HepG2 (cell line): ENCODE measurements around the gene CBLN3. TPM values are rescaled to one million over a fixed set of nuclear protein-coding genes. Genes with fewer than 3 reads are reported as not detected.

Source experiments
- ATAC-seq: fragments of 200-7000 bp; cut with Tn5 transposase; 3 replicates; pipeline ENCODE4 v1.9.1; 2020; ENCODE audit warnings: mild to moderate bottlenecking, moderate library complexity
- BruUV-seq: library from RNA; stranded (reverse); fragments of 400-500 nt; replicated peaks from 2 replicates; lab custom pipeline; 2021; lab: Mats Ljungman, UMichigan
- CTCF ChIA-PET: fragments of 300-600 bp; formaldehyde crosslinking; extraction: SDS; loops from one replicate; lab custom pipeline; 2021; ENCODE audit warnings: low total read pairs, inconsistent platforms, low intra/inter-chr PET ratio; lab: Yijun Ruan, JAX
- POLR2A ChIA-PET: fragments of 350-600 bp; sonication (Branson Sonifier 250); formaldehyde crosslinking; loops from one replicate; lab custom pipeline; 2020; ENCODE audit warnings: antibody characterized with exemption, inconsistent platforms; lab: Yijun Ruan, JAX
- DNase-seq: peaks from one replicate; pipeline ENCODE4 v3.0.0-alpha.2; 2015; ENCODE audit warnings: low spot score
- FAIRE-seq: peaks from 3 replicates; lab custom pipeline; 2011; peaks lifted over from hg19 to GRCh38; lab: Jason Lieb, UNC
- H2AFZ ChIP-seq: one replicate; pipeline ENCODE4 v1.6.1; 2011; ENCODE audit warnings: low read length, inconsistent platforms
- H3K27ac ChIP-seq: fragments of 300-600 bp; 3 replicates; pipeline ENCODE4 v1.8.0; 2011; ENCODE audit warnings: mixed run types, mild to moderate bottlenecking, mixed read lengths, low read length, inconsistent platforms; ENCODE audit not compliant: insufficient read depth; ENCODE audit errors: extremely low read length
- H3K27me3 ChIP-seq, 2 experiments: fragments of 200-600 bp in 1 of 2; 2 replicates in 1 of 2; 3 replicates in 1 of 2; pipeline versions ENCODE4 v1.6.0 to v1.8.0; 2011; ENCODE audit warnings: low read length in 2 of 2, mild to moderate bottlenecking in 2 of 2, moderate library complexity in 2 of 2, inconsistent platforms in 1 of 2; ENCODE audit not compliant: insufficient read depth in 2 of 2, control insufficient read depth in 1 of 2
- H3K36me3 ChIP-seq, 2 experiments: fragments of 200-600 bp in 1 of 2; replicated peaks in 1 of 2; 2 replicates in 1 of 2; 3 replicates in 1 of 2; pipeline versions ENCODE4 v1.5.1 to v1.8.0; 2011; ENCODE audit warnings: low read length in 2 of 2, inconsistent platforms in 1 of 2; ENCODE audit not compliant: insufficient read depth in 2 of 2, control insufficient read depth in 1 of 2
- H3K4me1 ChIP-seq: 2 replicates; pipeline ENCODE4 v1.5.1; 2012; ENCODE audit warnings: low read length, inconsistent platforms; ENCODE audit not compliant: insufficient read depth
- H3K4me2 ChIP-seq: 2 replicates; pipeline ENCODE4 v1.6.0; 2011; ENCODE audit warnings: low read depth, low read length, inconsistent platforms
- H3K4me3 ChIP-seq, 3 experiments: fragments of 200-600 bp in 1 of 3; sonication (generic), shearing (Covaris generic) in 1 of 3; replicated peaks in 1 of 3; 2 replicates each; pipeline ENCODE4 v1.5.1; 2011 to 2016; ENCODE audit warnings: low read length in 3 of 3, inconsistent platforms in 2 of 3, low read depth in 2 of 3, mild to moderate bottlenecking in 2 of 3, control low read depth in 1 of 3, mixed read lengths in 1 of 3; ENCODE audit not compliant: insufficient read depth in 1 of 3
- H3K79me2 ChIP-seq: one replicate; pipeline ENCODE4 v1.6.1; 2011; ENCODE audit warnings: low read length, inconsistent platforms; ENCODE audit not compliant: insufficient read depth
- H3K9ac ChIP-seq: 2 replicates; pipeline ENCODE4 v1.6.0; 2011; ENCODE audit warnings: mild to moderate bottlenecking, low read depth, low read length, inconsistent platforms; ENCODE audit not compliant: insufficient read depth
- H3K9me3 ChIP-seq: 2 replicates; pipeline ENCODE4 v1.5.1; 2012; ENCODE audit warnings: mild to moderate bottlenecking, low read length
- H4K20me1 ChIP-seq: 2 replicates; pipeline ENCODE4 v1.6.0; 2011; ENCODE audit warnings: inconsistent platforms, mild to moderate bottlenecking, low read length, moderate library complexity; ENCODE audit not compliant: insufficient read depth
- ATAD3A ChIP-seq: sonication (generic); formaldehyde crosslinking; IDR thresholded peaks from 2 replicates; pipeline ENCODE4 v1.4.0; 2020; ENCODE audit warnings: missing genetic modification reagents
- FOSL2 ChIP-seq: sonication (generic); formaldehyde crosslinking; IDR thresholded peaks from 2 replicates; pipeline ENCODE4 v1.4.0; 2020; ENCODE audit warnings: missing genetic modification reagents
- ISX ChIP-seq: sonication (generic); formaldehyde crosslinking; conservative IDR thresholded peaks from 2 replicates; pipeline ENCODE4 v1.5.0; 2020; ENCODE audit warnings: missing genetic modification reagents
- MAFF ChIP-seq: IDR thresholded peaks from 2 replicates; pipeline ENCODE4 v1.6.1; 2011; ENCODE audit warnings: low read depth, low read length, improper control_type of control experiment
- MAFK ChIP-seq, 2 experiments: IDR thresholded peaks in 1 of 2; conservative IDR thresholded peaks in 1 of 2; 2 replicates each; pipeline ENCODE4 v1.6.1; 2011; ENCODE audit warnings: improper control_type of control experiment in 2 of 2, low read length in 2 of 2
- MYNN ChIP-seq: sonication (generic); formaldehyde crosslinking; IDR thresholded peaks from 2 replicates; pipeline ENCODE4 v1.4.0; 2020; ENCODE audit warnings: mild to moderate bottlenecking, low read depth, missing genetic modification reagents
- ZSCAN22 ChIP-seq: sonication (generic); formaldehyde crosslinking; IDR thresholded peaks from 2 replicates; pipeline ENCODE4 v1.4.0; 2020; ENCODE audit warnings: mild to moderate bottlenecking, missing genetic modification reagents
- WGBS: methylation state at CpG from one replicate; pipeline ENCODE4 v1.1.6; 2017; ENCODE audit warnings: low lambda C conversion rate; 5-methylcytosine and 5-hydroxymethylcytosine counted together
- in situ Hi-C: cut with HindIII; loops from 2 replicates; pipeline ENCODE4 v1.10.0; 2017; ENCODE audit warnings: low pct_unique_long_range_greater_than_20kb; ENCODE audit not compliant: extremely low pct_ligation_motif_present
- intact Hi-C: fragments of 100-400 bp; cut with micrococcal nuclease; formaldehyde crosslinking; loops from one replicate; pipeline ENCODE4 v1.10.0; 2022; ENCODE audit not compliant: unreplicated experiment
- polyA plus RNA-seq, 8 experiments: library from polyadenylated mRNA; depleted of rRNA in 3 of 8; stranded (reverse) in 7 of 8; unstranded in 1 of 8; fragments of >200 nt; fragmentation: Illumina TruSeq in 4 of 8; extraction: Trizol in 4 of 8; gene quantifications; 2 replicates each; pipeline versions ENCODE4 v1.2.1 to v1.2.3, GENCODE V29; 2011 to 2016; ENCODE audit warnings: low read depth in 4 of 8, missing spikeins in 1 of 8, mixed read lengths in 1 of 8; ENCODE audit not compliant: insufficient read depth in 1 of 8
- total RNA-seq, 5 experiments: library from RNA; depleted of rRNA; stranded (reverse); fragments of >200 nt; fragmentation: Illumina TruSeq; extraction: Trizol; gene quantifications; 2 replicates each; pipeline ENCODE4 v1.2.3, GENCODE V29; 2016; ENCODE audit warnings: low read depth in 1 of 5

CBLN3 gene
- total and polyA plus RNA-seq, 2 of the 13 experiments (the other 11 are each of a cell fraction or from before 2014, with no cell fraction given): 0.66 to 0.98 TPM

DNA sequence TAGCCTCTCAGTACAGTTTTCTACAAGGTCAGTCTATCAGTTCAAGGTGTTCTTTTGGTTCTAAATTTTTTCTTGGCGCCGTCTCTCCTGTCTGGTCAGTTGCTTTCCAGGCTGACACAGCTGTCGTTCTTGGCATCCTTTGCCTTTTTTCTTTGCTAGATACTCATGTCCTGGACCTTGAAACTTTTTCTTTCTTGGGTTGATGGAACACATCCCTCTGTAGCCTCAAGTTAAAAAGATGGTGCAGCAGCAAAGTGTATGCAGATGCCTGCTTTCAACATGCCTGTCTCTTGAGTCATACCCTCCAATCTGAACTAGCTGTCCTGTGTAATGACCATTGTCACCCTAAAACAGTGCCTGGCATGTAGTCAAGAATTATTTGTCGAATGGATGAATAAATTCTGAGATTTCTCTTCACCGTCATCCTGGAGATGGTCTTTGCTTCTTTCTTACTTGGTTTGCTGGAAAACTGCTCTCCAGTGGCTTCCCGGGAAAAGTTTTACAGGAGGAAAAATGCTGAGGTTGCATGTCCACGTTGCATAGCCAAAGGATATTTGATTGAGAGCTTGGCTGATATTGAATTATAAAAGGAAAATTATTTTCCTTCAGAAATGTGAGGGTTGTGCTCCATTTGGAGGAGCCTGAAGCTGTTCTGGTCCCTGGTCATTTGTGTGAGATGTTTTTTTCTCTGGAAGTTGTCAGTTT, 26.0 kb downstream of the CBLN3 start:
- H4K20me1 ChIP-seq: no peaks in the 10 kb centered on the region
- no peaks in the 10 kb centered on the region for H3K9me3 ChIP-seq
- H3K4me1 ChIP-seq: peaks cover 35% of the 10 kb centered on the region
- H3K36me3 ChIP-seq: no peaks in the 10 kb centered on the region
- no peak overlapping the region for H3K4me3 ChIP-seq
- no peak for DNase-seq
- H3K4me2 ChIP-seq: no peak overlapping the region
- no peak for ATAC-seq
- intact Hi-C loops (no loop called here), in situ Hi-C loops (no loop called here)
- CTCF ChIA-PET: no interaction called here
- H3K27me3 ChIP-seq: peaks cover 8 to 23% of the 10 kb centered on the region in 2 experiments; a peak in 4 of 5 replicates
- no peak overlapping the region for H2AFZ ChIP-seq
- whole genome bisulfite sequencing: 76% methylated on average over 7 of the region's 7 CpGs
- BruUV-seq: no TSS peak
- H3K9ac ChIP-seq: no peak overlapping the region
- H3K27ac ChIP-seq: no peak overlapping the region
- no peaks in the 10 kb centered on the region for H3K79me2 ChIP-seq
- POLR2A ChIA-PET: no interaction called here
- no peak for FAIRE-seq
- TF ChIP-seq ATAD3A (CRISPR knock-in tag) (no peak), MAFF (peak; percentile 97), FOSL2 (CRISPR knock-in tag) (0 out of 2 replicates have a peak, but pooled peaks have one; percentile 26), MAFK (conservative IDR thresholded peaks at IDR 0.05 in 1 of 2, IDR thresholded peaks at IDR 0.05 in 1 of 2; ENCODE audit: low read length in 2 of 2) (peak; percentile 97 to 98), MYNN (CRISPR knock-in tag) (no peak), ZSCAN22 (CRISPR knock-in tag) (no peak), ISX (CRISPR knock-in tag) (no peak)
